ENCODE results near the gene TPP1. TPM values are rescaled to one million over a fixed set of nuclear protein-coding genes. Genes with fewer than 3 reads are reported as not detected.

The TPP1 gene
- total RNA-seq, 6 donors from 2014 or later: 71.6 to 240 (median 145) TPM

DNA sequence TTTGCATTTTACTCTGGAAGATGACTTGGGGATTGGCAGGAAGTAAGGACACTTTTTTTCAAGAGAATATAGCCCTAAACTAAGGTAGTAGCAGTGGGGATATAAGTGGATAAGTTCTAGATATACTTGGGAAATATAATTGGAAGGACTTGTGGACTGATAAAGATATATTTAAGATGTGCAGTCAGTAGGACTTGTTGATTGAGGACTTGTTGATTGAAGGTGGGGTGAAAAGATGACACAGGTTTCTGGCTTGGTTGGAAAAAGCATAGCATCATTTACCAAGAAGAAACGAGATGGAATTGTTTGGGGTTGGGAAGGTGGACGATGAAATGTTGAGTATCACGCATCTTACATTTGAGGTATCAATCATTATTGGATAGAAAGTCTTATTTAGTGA, 5.7 kb downstream of the TPP1 start:
- Histone ChIP-seq H3K4me1 (peaks cover 33 to 55% (median 46%) of the 10 kb centered on the region in 4 donors), H3K27me3 (no peaks in the 10 kb centered on the region), H3K36me3 (peaks cover 25 to 58% (median 42%) of the 10 kb centered on the region in 4 donors), H3K4me3 (peak overlapping the region in 1 of 4 donors; percentile 67), H3K27ac (peak overlapping the region; percentile 94 to 100 (median 99)), H3K9me3 (no peaks in the 10 kb centered on the region)
- TF ChIP-seq POLR2A (IDR thresholded peaks at IDR 0.05) (no peak), EP300 (IDR thresholded peaks at IDR 0.05) (no peak), POLR2AphosphoS5 (IDR thresholded peaks at IDR 0.05) (no peak)
- TF ChIP-seq, protein P1, sequence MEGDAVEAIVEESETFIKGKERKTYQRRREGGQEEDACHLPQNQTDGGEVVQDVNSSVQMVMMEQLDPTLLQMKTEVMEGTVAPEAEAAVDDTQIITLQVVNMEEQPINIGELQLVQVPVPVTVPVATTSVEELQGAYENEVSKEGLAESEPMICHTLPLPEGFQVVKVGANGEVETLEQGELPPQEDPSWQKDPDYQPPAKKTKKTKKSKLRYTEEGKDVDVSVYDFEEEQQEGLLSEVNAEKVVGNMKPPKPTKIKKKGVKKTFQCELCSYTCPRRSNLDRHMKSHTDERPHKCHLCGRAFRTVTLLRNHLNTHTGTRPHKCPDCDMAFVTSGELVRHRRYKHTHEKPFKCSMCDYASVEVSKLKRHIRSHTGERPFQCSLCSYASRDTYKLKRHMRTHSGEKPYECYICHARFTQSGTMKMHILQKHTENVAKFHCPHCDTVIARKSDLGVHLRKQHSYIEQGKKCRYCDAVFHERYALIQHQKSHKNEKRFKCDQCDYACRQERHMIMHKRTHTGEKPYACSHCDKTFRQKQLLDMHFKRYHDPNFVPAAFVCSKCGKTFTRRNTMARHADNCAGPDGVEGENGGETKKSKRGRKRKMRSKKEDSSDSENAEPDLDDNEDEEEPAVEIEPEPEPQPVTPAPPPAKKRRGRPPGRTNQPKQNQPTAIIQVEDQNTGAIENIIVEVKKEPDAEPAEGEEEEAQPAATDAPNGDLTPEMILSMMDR (IDR thresholded peaks at IDR 0.05): no peak
- 95% methylated on average over 3 of the region's 3 CpGs for WGBS, 2 donors
- ATAC-seq (ENCODE audit: low FRiP score in 2 of 2) (no peak), DNase-seq (no peak)

DNA sequence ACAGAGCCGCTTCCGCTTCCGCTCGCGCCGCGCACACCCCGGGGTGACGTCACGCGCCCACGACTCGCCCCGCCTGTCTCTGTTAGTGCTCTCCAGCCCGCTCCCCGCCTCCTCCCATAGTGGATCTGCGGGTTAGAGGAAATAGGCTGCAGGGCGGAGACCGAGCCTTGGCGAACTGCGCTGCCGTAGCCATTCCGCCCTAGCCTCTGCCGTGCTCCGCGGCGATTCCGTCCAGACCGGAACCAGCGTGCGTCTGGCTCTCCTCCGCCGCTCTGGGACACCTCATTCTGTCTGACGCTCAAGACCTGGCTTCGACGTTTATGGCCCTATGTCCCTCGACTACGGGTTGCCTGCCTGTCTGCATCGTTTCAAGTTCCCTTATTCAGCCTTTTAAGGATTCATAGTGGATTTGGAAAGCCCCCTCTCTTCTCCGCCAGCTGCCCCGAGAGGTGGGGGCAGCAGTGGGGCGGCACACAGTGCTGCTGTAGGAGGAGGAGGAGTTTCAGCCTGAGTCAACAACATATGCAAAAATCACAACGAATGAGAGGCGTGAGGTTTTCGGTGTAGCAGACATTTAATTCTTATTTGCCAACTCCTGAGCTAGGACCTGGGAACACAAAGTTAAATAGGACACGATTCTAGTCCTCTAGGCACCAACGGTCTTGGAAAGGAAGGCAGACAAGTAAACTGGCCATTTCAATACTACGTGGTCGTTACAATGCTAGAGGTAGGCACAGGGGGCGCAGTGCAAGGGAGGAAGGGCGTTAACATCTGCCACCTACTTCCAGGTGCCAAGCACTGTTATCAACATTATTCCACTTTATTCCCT, 6.8 kb downstream of the TPP1 start, which contains the start of gene TAF10:
Gene TAF10, minus strand, starts transcription at position 4 of the 829 bp plus-strand sequence. CDS start 27 bp downstream, outside the sequence.
- peak; percentile 99 for DNase-seq
- Histone ChIP-seq H3K4me1 (peaks cover 33 to 54% (median 46%) of the 10 kb centered on the region in 4 donors), H3K36me3 (peaks cover 30 to 68% (median 50%) of the 10 kb centered on the region in 4 donors), H3K27ac (peak within 1 kb of the TSS; percentile 94 to 100 (median 99)), H3K27me3 (no peaks in the 10 kb centered on the region), H3K9me3 (no peaks in the 10 kb centered on the region), H3K4me3 (peak within 1 kb of the TSS; percentile 67 to 97 (median 85))
- 0 to 1% methylated on average over 14 to 37 of the region's 51 CpGs for WGBS, 2 donors
- TF ChIP-seq, protein P1 (IDR thresholded peaks at IDR 0.05): peak; percentile 14 to 57 (median 42)
- TF ChIP-seq EP300 (IDR thresholded peaks at IDR 0.05) (peak in 1 of 4 donors; percentile 83), POLR2A (IDR thresholded peaks at IDR 0.05) (peak; percentile 47 to 99 (median 94)), POLR2AphosphoS5 (IDR thresholded peaks at IDR 0.05) (peak; percentile 98 to 99)
- peak; percentile 97 for ATAC-seq (ENCODE audit: low FRiP score in 2 of 2)

DNA sequence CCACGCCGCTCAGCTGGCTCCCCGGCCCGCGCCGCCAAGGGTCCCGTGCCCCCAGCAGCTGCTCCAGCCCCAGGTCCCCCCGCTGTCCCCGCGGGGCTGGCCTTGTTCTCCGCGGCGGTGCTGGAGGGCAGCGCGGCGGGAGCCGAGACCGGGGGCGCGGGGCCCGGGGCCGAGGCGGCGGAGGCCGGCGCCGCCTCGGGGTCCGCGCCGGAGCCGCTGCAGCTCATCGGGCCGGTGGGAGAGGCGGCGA, 7.3 kb downstream of the TPP1 start:
- H3K4me1 ChIP-seq: peaks cover 37 to 54% (median 45%) of the 10 kb centered on the region in 4 donors
- WGBS, 2 donors: no CpG with 5 or more reads among the region's 36 CpGs

DNA sequence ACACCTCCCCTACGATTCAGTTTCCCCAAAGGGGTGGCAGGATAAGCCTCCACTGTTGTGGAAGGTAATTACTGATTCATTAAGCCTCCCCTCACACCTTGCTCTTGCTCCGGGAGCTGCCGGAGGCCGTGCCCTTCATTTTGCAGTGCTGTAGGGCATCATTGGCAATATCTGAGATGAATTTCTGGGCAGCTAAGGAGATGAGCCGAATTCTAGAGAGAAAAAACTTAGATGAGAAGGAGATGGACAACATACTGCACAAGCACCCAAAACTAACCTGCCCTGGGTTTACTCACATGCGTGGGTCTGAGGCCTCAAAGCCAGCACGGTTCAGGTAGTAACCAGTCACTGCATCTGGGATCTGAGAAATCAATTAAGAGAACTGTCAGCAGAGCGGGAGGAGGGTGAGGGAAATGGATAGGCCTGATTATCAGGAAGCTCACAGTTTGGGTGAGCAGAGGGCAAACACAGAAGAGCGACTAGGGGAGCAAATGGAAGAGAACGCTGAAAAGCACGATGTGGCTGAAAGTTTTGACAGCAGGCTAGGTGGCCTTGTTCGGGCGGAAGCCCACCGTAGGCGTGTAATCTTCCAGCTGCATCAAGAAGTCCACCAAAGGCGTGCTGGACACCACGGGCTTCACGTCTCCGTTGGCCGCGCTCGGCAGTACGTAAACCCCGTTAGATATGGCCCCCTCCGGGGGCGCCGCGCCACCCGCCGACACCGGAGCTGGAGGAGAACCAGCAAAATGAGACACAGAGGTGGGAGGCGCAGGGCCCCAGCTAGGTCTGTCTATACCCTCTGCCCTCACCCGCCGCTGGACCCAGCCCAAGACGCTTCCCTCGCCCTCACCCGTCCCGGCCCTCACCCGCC, 7.9 kb downstream of the TPP1 start:
- H3K27me3 ChIP-seq: no peaks in the 10 kb centered on the region
- peak overlapping the region; percentile 67 to 97 (median 85) for H3K4me3 ChIP-seq
- TF ChIP-seq POLR2AphosphoS5 (IDR thresholded peaks at IDR 0.05) (no peak), EP300 (IDR thresholded peaks at IDR 0.05) (no peak), POLR2A (IDR thresholded peaks at IDR 0.05) (no peak)
- TF ChIP-seq, protein P1 (IDR thresholded peaks at IDR 0.05): no peak
- 18 to 20% methylated on average over 32 to 33 of the region's 39 CpGs for WGBS, 2 donors
- H3K9me3 ChIP-seq: no peaks in the 10 kb centered on the region
- ATAC-seq (ENCODE audit: low FRiP score in 2 of 2) (peak in 1 of 2 donors; percentile 2), DNase-seq (no peak)
- peaks cover 30 to 63% (median 48%) of the 10 kb centered on the region in 4 donors for H3K36me3 ChIP-seq
- peaks cover 42 to 60% (median 49%) of the 10 kb centered on the region in 4 donors for H3K4me1 ChIP-seq
- H3K27ac ChIP-seq: peak overlapping the region; percentile 94 to 100 (median 99)

More for the DNA sequence above, 7.3 kb downstream of the TPP1 start:
- no peaks in the 10 kb centered on the region for H3K9me3 ChIP-seq
- peak overlapping the region; percentile 94 to 100 (median 99) for H3K27ac ChIP-seq
- ATAC-seq (ENCODE audit: low FRiP score in 2 of 2): no peak
- H3K36me3 ChIP-seq: peaks cover 30 to 68% (median 50%) of the 10 kb centered on the region in 4 donors
- no peaks in the 10 kb centered on the region for H3K27me3 ChIP-seq
- no peak for DNase-seq
- peak overlapping the region; percentile 67 to 97 (median 85) for H3K4me3 ChIP-seq
- no peak for TF ChIP-seq EP300 (IDR thresholded peaks at IDR 0.05)
- TF ChIP-seq, protein P1 (IDR thresholded peaks at IDR 0.05): peak in 1 of 6 experiments; percentile 34
- no peak for TF ChIP-seq POLR2A (IDR thresholded peaks at IDR 0.05)
- TF ChIP-seq POLR2AphosphoS5 (IDR thresholded peaks at IDR 0.05): no peak

Measured in upper lobe of left lung (tissue), 6 donors.